ENCODE data around the gene RBM15B.
"Not testable (repeated sequence)": the region's sequence is repeated elsewhere in the genome, so short reads cannot be mapped to it uniquely, and the experiment has no call there.

RBM15B gene

GRCh38 chr3:51378726-51379125, 12.4 kb upstream of the RBM15B start:
- DNase-seq = no peak

GRCh38 chr3:51379301-51379700, 11.8 kb upstream of the RBM15B start:
- DNase-seq = no peak

GRCh38 chr3:51379746-51380455, 11.2 kb upstream of the RBM15B start:
- no peak for DNase-seq

- DNase-seq = no peak
Measured at GRCh38 chr3:51380601-51381332, 10.3 kb upstream of the RBM15B start.

DNA sequence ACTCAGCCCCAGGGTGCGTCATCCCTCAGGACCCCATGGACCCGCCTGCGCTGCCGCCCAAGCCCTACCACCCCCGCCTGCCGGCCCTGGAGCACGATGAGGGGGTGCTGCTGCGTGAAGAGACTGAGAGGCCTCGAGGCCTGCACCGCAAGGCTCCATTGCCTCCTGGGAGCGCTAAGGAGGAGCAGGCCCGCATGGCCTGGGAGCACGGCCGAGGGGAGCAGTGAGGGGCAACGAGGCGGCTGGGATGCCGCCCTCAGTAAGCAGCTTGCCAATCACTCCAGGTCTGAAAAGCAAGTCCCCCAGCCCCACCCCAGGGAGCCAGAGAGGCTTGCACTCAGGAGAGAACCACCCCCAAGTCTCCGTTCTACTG, 9.8 kb upstream of the RBM15B start:
- DNase-seq = no peak

- DNase-seq = no peak
Measured at GRCh38 chr3:51382076-51382745, 8.9 kb upstream of the RBM15B start.

DNA sequence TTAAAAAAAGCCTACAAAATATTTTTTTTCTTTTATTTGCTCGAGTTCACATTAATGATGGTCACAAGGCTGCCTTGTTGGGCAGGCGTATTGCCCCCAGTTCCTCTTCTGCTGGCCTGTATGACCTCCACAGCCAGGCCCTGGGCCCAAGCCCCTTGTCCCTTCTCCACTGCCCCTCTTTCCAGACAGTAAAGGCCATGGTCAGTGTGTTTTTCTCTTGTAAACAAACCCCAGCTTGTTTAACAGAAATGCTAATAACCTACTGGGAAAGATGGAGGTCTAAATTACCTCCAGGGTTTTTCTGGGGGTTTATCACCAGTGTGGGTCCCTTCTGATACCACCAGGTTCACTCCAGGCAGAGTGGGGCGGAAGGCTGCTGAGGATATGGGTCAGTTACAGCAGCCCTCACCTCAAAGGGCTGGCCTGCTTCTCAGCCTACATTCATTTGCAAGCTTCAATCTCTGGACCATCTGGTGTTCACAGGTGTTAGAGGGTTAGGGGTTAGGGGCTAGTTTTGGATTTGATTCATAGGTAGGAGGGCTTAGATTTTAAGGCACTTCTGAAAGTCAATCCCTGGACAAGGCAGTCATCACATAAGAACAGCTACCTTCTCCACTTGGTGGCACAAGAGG, 8.0 kb upstream of the RBM15B start:
- DNase-seq = no peak

- peak in 1 of 2 experiments; percentile 8 for DNase-seq
Measured at GRCh38 chr3:51384055-51384725, 6.9 kb upstream of the RBM15B start.

DNA sequence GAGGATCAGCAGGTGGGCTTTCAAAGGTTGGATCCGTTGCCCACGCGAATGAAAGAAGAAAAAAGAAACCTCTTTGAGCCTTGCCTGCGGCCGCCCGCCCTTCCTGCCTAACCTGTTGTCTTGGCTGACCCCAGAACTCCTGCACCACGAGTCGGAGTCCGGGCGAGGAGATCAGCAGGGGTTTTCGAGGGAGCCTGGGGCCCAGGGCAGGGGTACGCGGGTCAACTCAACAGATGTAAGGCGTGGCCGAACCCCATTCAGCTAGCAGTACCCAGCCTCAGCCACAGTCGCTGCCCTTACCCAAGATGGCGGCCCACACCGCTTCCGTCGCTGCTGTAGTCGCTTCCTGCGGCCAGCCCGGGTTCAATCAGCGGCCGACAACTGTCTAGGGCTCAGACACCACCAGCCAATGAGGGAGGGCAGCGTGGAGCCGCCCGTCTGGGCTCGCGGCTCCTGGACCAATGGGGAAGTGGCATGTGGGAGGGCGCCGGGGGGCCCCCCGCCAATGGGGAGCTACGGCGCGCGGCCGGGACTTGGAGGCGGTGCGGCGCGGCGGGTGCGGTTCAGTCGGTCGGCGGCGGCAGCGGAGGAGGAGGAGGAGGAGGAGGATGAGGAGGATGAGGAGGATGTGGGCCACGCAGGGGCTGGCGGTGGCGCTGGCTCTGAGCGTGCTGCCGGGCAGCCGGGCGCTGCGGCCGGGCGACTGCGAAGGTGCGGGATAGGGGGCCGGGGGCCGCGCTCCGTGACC, 6.2 kb upstream of the RBM15B start, which contains the start of gene MANF:
MANF (plus strand) TSS at position 566 of the 748 bp plus-strand sequence; CDS start at position 618, 52 bp downstream.
- DNase-seq = peak; percentile 98 to 99

DNA sequence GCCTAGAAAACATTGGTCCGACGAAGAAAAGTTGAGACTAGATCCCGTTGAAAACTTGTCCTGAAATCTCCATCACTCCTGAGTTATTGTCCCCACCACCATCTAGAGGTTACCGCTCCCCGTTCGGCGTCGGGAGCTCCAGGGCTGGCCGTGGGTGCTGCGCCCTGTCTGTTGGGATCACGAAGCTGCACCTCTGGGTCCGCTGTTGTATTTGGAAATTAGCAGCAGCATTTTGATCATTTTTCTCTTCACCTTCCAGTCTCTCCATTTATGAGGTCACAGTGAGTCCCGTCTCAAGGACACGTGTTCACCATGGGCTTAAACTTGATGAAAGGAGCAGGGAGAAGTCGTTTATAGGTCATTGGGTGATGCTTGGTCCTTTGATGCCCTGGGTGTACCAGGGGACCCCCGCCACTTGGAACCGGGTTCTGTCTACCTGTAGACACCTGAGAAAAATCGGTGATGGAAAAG, 5.4 kb upstream of the RBM15B start:
- peak in 1 of 2 experiments; percentile 19 for DNase-seq

GRCh38 chr3:51386159-51386851, 4.8 kb upstream of the RBM15B start:
- DNase-seq = no peak

DNA sequence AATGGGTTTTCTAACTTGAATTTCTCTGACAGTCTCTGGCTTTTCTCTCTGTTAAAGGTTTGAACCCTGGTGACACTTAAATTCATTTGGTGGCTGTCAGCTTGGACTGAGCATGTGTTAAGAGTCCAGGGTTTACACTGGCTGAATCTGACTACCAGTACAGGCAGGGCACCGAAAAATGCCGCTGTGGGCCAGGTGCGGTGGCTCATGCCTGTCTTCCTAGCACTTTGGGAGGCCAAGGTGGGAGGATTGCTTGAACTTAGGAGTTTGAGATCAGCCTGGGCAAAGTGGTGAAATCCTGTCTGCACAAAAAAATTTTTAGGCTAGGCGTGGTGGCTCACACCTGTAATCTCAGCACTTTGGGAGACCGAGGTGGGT, 4.2 kb upstream of the RBM15B start:
- no peak for DNase-seq

DNA sequence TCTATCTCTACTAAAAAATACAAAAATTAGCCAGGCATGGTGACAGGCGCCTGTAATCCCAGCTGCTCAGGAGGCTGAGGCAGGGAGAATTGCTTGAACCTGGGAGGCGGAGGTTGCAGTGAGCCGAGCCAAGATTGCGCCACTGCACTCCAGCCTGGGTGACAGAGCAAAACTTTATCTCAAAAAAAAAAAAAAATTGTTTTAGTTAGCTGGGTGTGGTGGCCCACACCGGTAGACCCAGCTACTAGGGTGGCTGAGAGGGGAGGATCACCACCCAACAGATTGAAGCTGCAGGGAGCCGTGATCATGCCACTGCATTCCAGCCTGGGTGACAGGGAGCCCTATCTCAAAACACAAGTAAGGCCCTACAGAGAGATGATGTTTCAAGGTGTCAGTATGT, 3.8 kb upstream of the RBM15B start:
- DNase-seq = not testable (repeated sequence)

DNA sequence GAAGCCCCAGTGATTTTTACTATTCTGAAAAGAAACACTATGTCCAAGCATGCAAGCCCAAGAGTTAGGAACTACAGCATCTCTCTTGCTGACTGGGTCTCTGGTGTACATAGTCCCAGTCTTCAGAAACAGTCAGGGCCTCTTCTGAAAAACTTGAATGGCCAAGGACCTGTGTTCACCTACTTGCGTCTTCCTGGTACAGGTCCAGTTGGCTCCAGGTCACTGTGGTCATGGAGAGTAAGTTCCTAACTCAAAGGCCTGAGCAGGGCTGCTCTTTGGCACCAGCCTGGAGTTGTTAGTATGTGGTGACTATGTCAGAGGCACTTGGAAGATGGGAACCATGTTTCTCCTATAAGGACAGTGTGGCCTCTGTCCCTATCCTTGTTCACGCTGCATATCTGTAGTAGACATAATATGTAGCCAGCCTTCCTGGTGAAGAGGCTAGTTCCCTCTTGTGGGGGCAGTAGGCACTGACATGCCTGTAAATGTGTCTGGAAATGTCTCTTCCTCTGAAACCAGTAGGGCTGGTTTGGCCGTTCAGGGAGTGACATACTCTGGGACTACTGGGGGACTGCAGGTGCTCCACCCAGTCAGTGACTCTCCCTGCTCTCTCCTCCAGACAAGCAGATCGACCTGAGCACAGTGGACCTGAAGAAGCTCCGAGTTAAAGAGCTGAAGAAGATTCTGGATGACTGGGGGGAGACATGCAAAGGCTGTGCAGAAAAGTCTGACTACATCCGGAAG, 2.6 kb upstream of the RBM15B start:
- peak; percentile 20 to 33 for DNase-seq

GRCh38 chr3:51389423-51390183, 1.5 kb upstream of the RBM15B start:
- peak; percentile 63 to 66 for DNase-seq

DNA sequence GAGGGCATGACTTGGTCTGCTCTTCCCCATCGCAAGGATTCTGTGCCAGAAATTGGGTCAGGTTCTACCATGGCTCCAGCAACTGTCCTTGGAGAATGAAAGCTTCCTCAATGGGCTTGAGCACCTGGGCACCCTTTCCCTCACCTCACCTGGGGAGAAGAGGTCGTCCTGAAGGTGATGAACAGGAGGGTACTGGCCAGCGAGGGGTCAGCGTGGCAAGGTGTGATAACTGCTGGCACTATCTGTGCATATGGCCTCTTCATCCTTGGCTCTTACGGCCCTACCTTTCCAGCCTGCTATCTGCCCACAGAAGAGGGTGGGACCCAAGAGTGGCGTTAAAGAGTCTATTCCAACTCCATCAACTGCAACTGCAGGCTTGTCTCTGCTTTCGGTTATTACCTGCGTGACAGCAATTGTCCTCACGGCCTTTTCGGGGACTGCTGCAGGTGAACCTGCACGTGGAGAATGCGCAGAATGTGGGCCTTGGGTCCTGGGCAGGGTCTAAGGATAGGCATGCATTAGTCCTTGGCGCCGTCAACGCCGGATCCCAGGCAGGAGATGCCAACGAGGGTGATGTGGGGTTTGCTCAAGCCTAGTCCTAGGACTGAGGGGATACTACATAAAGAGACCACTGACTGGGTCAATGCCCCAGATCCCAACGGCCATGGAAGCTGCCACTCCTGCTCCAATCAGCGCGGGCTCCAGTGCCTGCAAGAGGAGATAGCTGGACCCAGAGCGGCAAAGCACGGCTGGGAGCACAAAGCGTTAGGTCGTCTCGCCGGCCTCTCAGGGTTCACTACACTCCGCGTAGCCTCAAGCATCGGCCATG, 625 bp upstream of the RBM15B start:
- no peak for DNase-seq

GRCh38 chr3:51391566-51392354, 675 bp downstream of the RBM15B start:
- DNase-seq = no peak
